HepG2 (cell line): Measurements from ENCODE around the gene CLTCL1. TPM values are rescaled to one million over a fixed set of nuclear protein-coding genes. Genes with fewer than 3 reads are reported as not detected.

ENCODE experiments used
- AHDC1 ChIP-seq: sonication (generic); formaldehyde crosslinking; IDR thresholded peaks from 2 replicates; pipeline ENCODE4 v1.5.1; 2020; ENCODE audit warnings: mild to moderate bottlenecking, missing genetic modification reagents, borderline replicate concordance
- ATF1 ChIP-seq: IDR thresholded peaks from 2 replicates; pipeline ENCODE4 v1.6.1; 2016; ENCODE audit warnings: mild to moderate bottlenecking, control low read depth
- HMGA1 ChIP-seq: sonication (generic); formaldehyde crosslinking; conservative IDR thresholded peaks from 2 replicates; pipeline ENCODE4 v1.4.0; 2020; ENCODE audit warnings: missing genetic modification reagents
- ISX ChIP-seq: sonication (generic); formaldehyde crosslinking; conservative IDR thresholded peaks from 2 replicates; pipeline ENCODE4 v1.5.0; 2020; ENCODE audit warnings: missing genetic modification reagents
- MAF1 ChIP-seq: sonication (generic); formaldehyde crosslinking; IDR thresholded peaks from 2 replicates; pipeline ENCODE4 v1.5.0; 2020; ENCODE audit warnings: missing genetic modification reagents, borderline replicate concordance
- MATR3 ChIP-seq: sonication (generic); formaldehyde crosslinking; IDR thresholded peaks from 2 replicates; pipeline ENCODE4 v1.4.0; 2020; ENCODE audit warnings: missing genetic modification reagents
- MYC ChIP-seq: sonication (generic); formaldehyde crosslinking; IDR thresholded peaks from 2 replicates; pipeline ENCODE4 v1.9.0; 2021; ENCODE audit warnings: missing genetic modification reagents, borderline replicate concordance
- PLRG1 ChIP-seq: fragments of 450-650 bp; conservative IDR thresholded peaks from 2 replicates; pipeline ENCODE4 v1.6.1; 2016
- POLR2AphosphoS2 ChIP-seq: IDR thresholded peaks from 2 replicates; pipeline ENCODE4 v1.6.1; 2011; ENCODE audit warnings: low read depth, low read length, improper control_type of control experiment
- RCOR2 ChIP-seq: IDR thresholded peaks from 2 replicates; pipeline ENCODE4 v1.6.1; 2016; ENCODE audit warnings: missing biosample characterization, missing genetic modification reagents
- THAP11 ChIP-seq: IDR thresholded peaks from 2 replicates; pipeline ENCODE4 v1.6.1; 2016; ENCODE audit warnings: missing biosample characterization, missing genetic modification reagents
- ZFP41 ChIP-seq: sonication (generic); formaldehyde crosslinking; IDR thresholded peaks from 2 replicates; pipeline ENCODE4 v1.4.0; 2020; ENCODE audit warnings: mild to moderate bottlenecking, missing genetic modification reagents, borderline replicate concordance
- ZNF101 ChIP-seq: sonication (generic); formaldehyde crosslinking; IDR thresholded peaks from 2 replicates; pipeline ENCODE4 v1.4.0; 2020; ENCODE audit warnings: mild to moderate bottlenecking, low read depth, missing genetic modification reagents, borderline replicate concordance
- ZNF12 ChIP-seq: sonication (generic); formaldehyde crosslinking; IDR thresholded peaks from 2 replicates; pipeline ENCODE4 v1.5.0; 2020; ENCODE audit warnings: missing genetic modification reagents
- ZNF274 ChIP-seq: sonication (generic); formaldehyde crosslinking; IDR thresholded peaks from 2 replicates; pipeline ENCODE4 v1.5.1; 2020; ENCODE audit warnings: mild to moderate bottlenecking, missing genetic modification reagents
- ZNF383 ChIP-seq: sonication (generic); formaldehyde crosslinking; IDR thresholded peaks from 2 replicates; pipeline ENCODE4 v1.4.0; 2020; ENCODE audit warnings: missing genetic modification reagents, mild to moderate bottlenecking, borderline replicate concordance
- ZNF557 ChIP-seq: sonication (generic); formaldehyde crosslinking; IDR thresholded peaks from 2 replicates; pipeline ENCODE4 v1.4.0; 2020; ENCODE audit warnings: missing genetic modification reagents
- polyA plus RNA-seq, 8 experiments: library from polyadenylated mRNA; depleted of rRNA in 3 of 8; stranded (reverse) in 7 of 8; unstranded in 1 of 8; fragments of >200 nt; fragmentation: Illumina TruSeq in 4 of 8; extraction: Trizol in 4 of 8; gene quantifications; 2 replicates each; pipeline versions ENCODE4 v1.2.1 to v1.2.3, GENCODE V29; 2011 to 2016; ENCODE audit warnings: low read depth in 4 of 8, missing spikeins in 1 of 8, mixed read lengths in 1 of 8; ENCODE audit not compliant: insufficient read depth in 1 of 8
- total RNA-seq, 5 experiments: library from RNA; depleted of rRNA; stranded (reverse); fragments of >200 nt; fragmentation: Illumina TruSeq; extraction: Trizol; gene quantifications; 2 replicates each; pipeline ENCODE4 v1.2.3, GENCODE V29; 2016; ENCODE audit warnings: low read depth in 1 of 5
- TF ChIP-seq, protein P1 (sequence below): sonication (generic); formaldehyde crosslinking; IDR thresholded peaks from 2 replicates; pipeline ENCODE4 v1.4.0; 2020; ENCODE audit warnings: missing genetic modification reagents
- TF ChIP-seq, protein P2 (sequence below): IDR thresholded peaks from 2 replicates; pipeline ENCODE4 v1.6.1; 2012; ENCODE audit warnings: inconsistent platforms

Gene CLTCL1
- total and polyA plus RNA-seq, 2 of the 13 experiments (the other 11 are each of a cell fraction or from before 2014, with no cell fraction given): 8.1 to 10.9 TPM

DNA sequence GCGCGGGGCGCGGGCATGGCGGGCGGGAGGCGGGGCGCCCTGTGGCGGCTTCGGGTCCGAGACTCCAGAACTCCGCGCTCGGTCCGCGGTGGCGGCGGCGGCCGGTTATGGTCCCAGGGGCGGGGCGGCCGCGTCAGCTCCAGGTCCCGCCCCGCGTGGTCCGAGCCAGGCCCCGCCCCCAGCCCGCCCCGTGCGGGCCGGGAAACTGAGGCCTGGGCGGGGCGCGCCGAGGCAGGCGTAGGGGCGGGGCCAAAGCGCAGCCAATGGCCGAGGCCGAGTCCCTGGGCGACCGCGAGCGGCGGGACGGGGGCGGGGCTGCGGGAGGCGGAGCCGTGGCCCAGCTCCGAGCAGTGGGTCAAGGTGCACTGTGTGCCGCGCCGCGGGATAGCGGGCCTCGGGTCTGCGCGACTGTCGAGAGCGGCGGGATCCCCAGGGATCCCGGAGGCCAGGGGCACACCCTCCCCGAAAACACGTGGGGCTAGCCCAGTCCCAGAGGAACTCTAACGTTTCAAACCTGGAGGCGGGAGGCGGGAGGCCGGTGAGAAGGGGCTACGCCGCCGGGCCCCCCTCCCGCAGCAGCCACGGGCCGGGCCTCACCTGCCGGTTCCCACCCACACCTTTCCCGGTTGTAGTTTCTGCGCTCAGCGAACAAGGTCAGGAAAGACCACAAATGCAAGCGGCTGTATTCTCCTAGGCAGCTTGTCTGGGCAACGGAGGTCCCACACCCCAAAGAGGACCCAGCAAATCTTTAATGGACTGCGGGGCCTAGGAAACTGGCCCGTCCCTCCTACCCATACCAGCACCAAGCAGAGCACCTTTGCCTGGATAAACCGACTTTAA lies 112.6 kb downstream of the CLTCL1 start, which contains the start of gene SLC25A1 (continued):
- TF ChIP-seq ZFP41 (CRISPR knock-in tag) (no peak), PLRG1 (no peak), ZNF12 (CRISPR knock-in tag) (no peak), POLR2AphosphoS2 (no peak), MATR3 (CRISPR knock-in tag) (no peak), RCOR2 (CRISPR knock-in tag) (no peak), ZNF101 (CRISPR knock-in tag) (0 out of 2 replicates have a peak, but pooled peaks have one; percentile 59), THAP11 (CRISPR knock-in tag) (no peak; the same call in 1 of the 2 replicates), ATF1 (CRISPR knock-in tag) (no peak), ZNF274 (CRISPR knock-in tag) (peak; percentile 35; the same call in 1 of the 2 replicates), ISX (CRISPR knock-in tag) (no peak), AHDC1 (CRISPR knock-in tag) (no peak), MAF1 (no peak), HMGA1 (CRISPR knock-in tag) (no peak), ZNF383 (CRISPR knock-in tag) (no peak), ZNF557 (CRISPR knock-in tag) (0 out of 2 replicates have a peak, but pooled peaks have one; percentile 20), MYC (peak; percentile 64; the same call in 1 of the 2 replicates)
- TF ChIP-seq, protein P1, sequence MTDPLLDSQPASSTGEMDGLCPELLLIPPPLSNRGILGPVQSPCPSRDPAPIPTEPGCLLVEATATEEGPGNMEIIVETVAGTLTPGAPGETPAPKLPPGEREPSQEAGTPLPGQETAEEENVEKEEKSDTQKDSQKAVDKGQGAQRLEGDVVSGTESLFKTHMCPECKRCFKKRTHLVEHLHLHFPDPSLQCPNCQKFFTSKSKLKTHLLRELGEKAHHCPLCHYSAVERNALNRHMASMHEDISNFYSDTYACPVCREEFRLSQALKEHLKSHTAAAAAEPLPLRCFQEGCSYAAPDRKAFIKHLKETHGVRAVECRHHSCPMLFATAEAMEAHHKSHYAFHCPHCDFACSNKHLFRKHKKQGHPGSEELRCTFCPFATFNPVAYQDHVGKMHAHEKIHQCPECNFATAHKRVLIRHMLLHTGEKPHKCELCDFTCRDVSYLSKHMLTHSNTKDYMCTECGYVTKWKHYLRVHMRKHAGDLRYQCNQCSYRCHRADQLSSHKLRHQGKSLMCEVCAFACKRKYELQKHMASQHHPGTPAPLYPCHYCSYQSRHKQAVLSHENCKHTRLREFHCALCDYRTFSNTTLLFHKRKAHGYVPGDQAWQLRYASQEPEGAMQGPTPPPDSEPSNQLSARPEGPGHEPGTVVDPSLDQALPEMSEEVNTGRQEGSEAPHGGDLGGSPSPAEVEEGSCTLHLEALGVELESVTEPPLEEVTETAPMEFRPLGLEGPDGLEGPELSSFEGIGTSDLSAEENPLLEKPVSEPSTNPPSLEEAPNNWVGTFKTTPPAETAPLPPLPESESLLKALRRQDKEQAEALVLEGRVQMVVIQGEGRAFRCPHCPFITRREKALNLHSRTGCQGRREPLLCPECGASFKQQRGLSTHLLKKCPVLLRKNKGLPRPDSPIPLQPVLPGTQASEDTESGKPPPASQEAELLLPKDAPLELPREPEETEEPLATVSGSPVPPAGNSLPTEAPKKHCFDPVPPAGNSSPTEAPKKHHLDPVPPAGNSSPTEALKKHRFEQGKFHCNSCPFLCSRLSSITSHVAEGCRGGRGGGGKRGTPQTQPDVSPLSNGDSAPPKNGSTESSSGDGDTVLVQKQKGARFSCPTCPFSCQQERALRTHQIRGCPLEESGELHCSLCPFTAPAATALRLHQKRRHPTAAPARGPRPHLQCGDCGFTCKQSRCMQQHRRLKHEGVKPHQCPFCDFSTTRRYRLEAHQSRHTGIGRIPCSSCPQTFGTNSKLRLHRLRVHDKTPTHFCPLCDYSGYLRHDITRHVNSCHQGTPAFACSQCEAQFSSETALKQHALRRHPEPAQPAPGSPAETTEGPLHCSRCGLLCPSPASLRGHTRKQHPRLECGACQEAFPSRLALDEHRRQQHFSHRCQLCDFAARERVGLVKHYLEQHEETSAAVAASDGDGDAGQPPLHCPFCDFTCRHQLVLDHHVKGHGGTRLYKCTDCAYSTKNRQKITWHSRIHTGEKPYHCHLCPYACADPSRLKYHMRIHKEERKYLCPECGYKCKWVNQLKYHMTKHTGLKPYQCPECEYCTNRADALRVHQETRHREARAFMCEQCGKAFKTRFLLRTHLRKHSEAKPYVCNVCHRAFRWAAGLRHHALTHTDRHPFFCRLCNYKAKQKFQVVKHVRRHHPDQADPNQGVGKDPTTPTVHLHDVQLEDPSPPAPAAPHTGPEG (CRISPR knock-in tag): no peak; the same call in 1 of the 2 replicates
- TF ChIP-seq, protein P2, sequence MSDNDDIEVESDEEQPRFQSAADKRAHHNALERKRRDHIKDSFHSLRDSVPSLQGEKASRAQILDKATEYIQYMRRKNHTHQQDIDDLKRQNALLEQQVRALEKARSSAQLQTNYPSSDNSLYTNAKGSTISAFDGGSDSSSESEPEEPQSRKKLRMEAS: peak; percentile 77
